NCI-H345 (cell line): Measurements from ENCODE around the gene CLEC12A.
"Not testable (repeated sequence)": the region's sequence is repeated elsewhere in the genome, so short reads cannot be mapped to it uniquely, and the experiment has no call there.

Experiments
- DNase-seq: peaks from one replicate; lab custom pipeline; 2025; lab: John Stamatoyannopoulos, UW

CLEC12A gene

GRCh38 chr12:9971181-9971580 lies at the start of gene CLEC12A:
TSS of gene CLEC12A (plus strand) at chr12:9971409. CDS start at chr12:9971597, 188 bp downstream.
- DNase-seq, result no peak

- no peak for DNase-seq
These were observed 48.8 kb upstream of the CLEC12A start for GRCh38 chr12:9922429-9922828.

- peak; percentile 9 for DNase-seq
These were observed 45.4 kb upstream of the CLEC12A start for GRCh38 chr12:9925705-9926393.

- DNase-seq, result no peak
These were observed 44.3 kb upstream of the CLEC12A start for GRCh38 chr12:9926876-9927275.

- DNase-seq, result no peak
These were observed 42.6 kb upstream of the CLEC12A start for GRCh38 chr12:9928607-9929006.

GRCh38 chr12:9931245-9931644 lies 40.0 kb upstream of the CLEC12A start:
- DNase-seq, result no peak

- no peak for DNase-seq
These were observed 38.9 kb upstream of the CLEC12A start, which contains the start of gene CLEC2A for GRCh38 chr12:9932270-9932669. TSS of gene CLEC2A (minus strand) at chr12:9932370. CDS start at chr12:9932329, 41 bp downstream.

- no peak for DNase-seq
These were observed 37.3 kb upstream of the CLEC12A start for GRCh38 chr12:9933958-9934357.

GRCh38 chr12:9935026-9935425 lies 36.2 kb upstream of the CLEC12A start:
- no peak for DNase-seq

- DNase-seq, result no peak
These were observed 34.6 kb upstream of the CLEC12A start for GRCh38 chr12:9936591-9936990.

GRCh38 chr12:9940375-9940774 lies 30.8 kb upstream of the CLEC12A start:
- no peak for DNase-seq

- DNase-seq, result no peak
These were observed 29.4 kb upstream of the CLEC12A start for GRCh38 chr12:9941838-9942237.

- peak; percentile 70 for DNase-seq
These were observed 28.0 kb upstream of the CLEC12A start for GRCh38 chr12:9943240-9943639.

GRCh38 chr12:9944391-9944790 lies 26.8 kb upstream of the CLEC12A start:
- DNase-seq, result no peak

GRCh38 chr12:9947674-9948073 lies 23.5 kb upstream of the CLEC12A start:
- no peak for DNase-seq

GRCh38 chr12:9948606-9949296 lies 22.5 kb upstream of the CLEC12A start:
- no peak for DNase-seq

- DNase-seq, result no peak
These were observed 20.1 kb upstream of the CLEC12A start for GRCh38 chr12:9951026-9951675.

- DNase-seq, result not testable (repeated sequence)
These were observed 18.1 kb upstream of the CLEC12A start for GRCh38 chr12:9952954-9953729.

GRCh38 chr12:9957834-9958233 lies 13.4 kb upstream of the CLEC12A start:
- no peak for DNase-seq

- DNase-seq, result no peak
These were observed 10.6 kb upstream of the CLEC12A start for GRCh38 chr12:9960590-9960989.

GRCh38 chr12:9961106-9961505 lies 10.1 kb upstream of the CLEC12A start:
- no peak for DNase-seq

GRCh38 chr12:9961901-9962300 lies 9.3 kb upstream of the CLEC12A start:
- no peak for DNase-seq
